Naive thymus-derived CD4-positive, alpha-beta T cell (primary cell): ENCODE measurements around the gene DNAH3. TPM values are rescaled to one million over a fixed set of nuclear protein-coding genes. Genes with fewer than 3 reads are reported as not detected.

Experiments used
- ATAC-seq: fragments of 150-1000 bp; cut with Tn5 transposase; 2 replicates; pipeline ENCODE4 v1.10.0; 2021; ENCODE audit warnings: mild to moderate bottlenecking, moderate library complexity
- CTCF ChIA-PET: fragments of 350-600 bp; sonication (Branson Sonifier 250); formaldehyde crosslinking; loops from one replicate; lab custom pipeline; 2021; ENCODE audit warnings: antibody characterized with exemption; lab: Charles Lee
- POLR2A ChIA-PET: fragments of 350-600 bp; sonication (Branson Sonifier 250); formaldehyde crosslinking; loops from one replicate; lab custom pipeline; 2021; ENCODE audit warnings: antibody characterized with exemption, inconsistent platforms; lab: Charles Lee
- DNase-seq, 9 donors: peaks; one replicate each; pipeline versions ENCODE4 v3.0.0 to v3.0.0-alpha.2; 2020 to 2022; ENCODE audit warnings: mixed read lengths in 1 of 9
- H3K27ac ChIP-seq: one replicate; pipeline ENCODE4 v1.7.0; 2013; ENCODE audit warnings: mild to moderate bottlenecking, low read depth, low read length, moderate library complexity
- H3K27me3 ChIP-seq, 2 donors: one replicate each; pipeline ENCODE4 v1.7.0; 2013; ENCODE audit warnings: low read length in 2 of 2, mild to moderate bottlenecking in 2 of 2, moderate library complexity in 2 of 2; ENCODE audit not compliant: control insufficient read depth in 2 of 2, insufficient read depth in 2 of 2
- H3K36me3 ChIP-seq, 3 experiments: 1 replicate in 2 of 3; 2 replicates in 1 of 3; pipeline ENCODE4 v1.7.0; 2013; ENCODE audit warnings: low read length in 3 of 3, mild to moderate bottlenecking in 3 of 3, moderate library complexity in 1 of 3; ENCODE audit not compliant: insufficient read depth in 3 of 3, control insufficient read depth in 2 of 3
- H3K4me1 ChIP-seq, 2 donors: one replicate each; pipeline ENCODE4 v1.7.0; 2013; ENCODE audit warnings: low read length in 2 of 2, mild to moderate bottlenecking in 2 of 2, moderate library complexity in 1 of 2; ENCODE audit not compliant: control insufficient read depth in 2 of 2, insufficient read depth in 2 of 2
- H3K4me3 ChIP-seq: 2 replicates; pipeline ENCODE4 v1.7.0; 2013; ENCODE audit warnings: mild to moderate bottlenecking, low read length
- H3K9me3 ChIP-seq, 3 experiments: 1 replicate in 2 of 3; 2 replicates in 1 of 3; pipeline ENCODE4 v1.7.0; 2013; ENCODE audit warnings: low read length in 3 of 3; ENCODE audit not compliant: control insufficient read depth in 2 of 3
- H3K27ac Mint-ChIP-seq, 9 donors: one replicate each; pipeline ENCODE4 v1.8.0; 2020 to 2022; ENCODE audit warnings: mixed read lengths in 9 of 9, mild to moderate bottlenecking in 8 of 9, moderate library complexity in 5 of 9, inconsistent platforms in 2 of 9
- H3K27me3 Mint-ChIP-seq, 5 donors: one replicate each; pipeline ENCODE4 v1.8.0; 2021 to 2022; ENCODE audit warnings: mixed read lengths in 5 of 5, mild to moderate bottlenecking in 1 of 5
- H3K36me3 Mint-ChIP-seq, 5 donors: one replicate each; pipeline ENCODE4 v1.8.0; 2020 to 2022; ENCODE audit warnings: mixed read lengths in 5 of 5, mild to moderate bottlenecking in 3 of 5, inconsistent platforms in 1 of 5
- H3K4me1 Mint-ChIP-seq, 7 donors: one replicate each; pipeline ENCODE4 v1.8.0; 2020 to 2022; ENCODE audit warnings: mixed read lengths in 7 of 7, mild to moderate bottlenecking in 3 of 7, inconsistent platforms in 1 of 7
- H3K4me3 Mint-ChIP-seq, 10 donors: one replicate each; pipeline ENCODE4 v1.8.0; 2020 to 2022; ENCODE audit warnings: mild to moderate bottlenecking in 10 of 10, mixed read lengths in 10 of 10, moderate library complexity in 6 of 10, inconsistent platforms in 2 of 10
- H3K9me3 Mint-ChIP-seq, 11 donors: one replicate each; pipeline ENCODE4 v1.8.0; 2020 to 2022; ENCODE audit warnings: mixed read lengths in 11 of 11, mild to moderate bottlenecking in 4 of 11, inconsistent platforms in 1 of 11, moderate library complexity in 1 of 11
- intact Hi-C, 2 donors: fragments of 100-400 bp; cut with micrococcal nuclease; formaldehyde crosslinking; loops; one replicate each; pipeline ENCODE4 v1.15.1; 2023
- polyA plus RNA-seq, 2 donors: library from polyadenylated mRNA; unstranded; fragments of 300-500 nt; fragmentation: Illumina TruSeq; gene quantifications; one replicate each; pipeline ENCODE4 v1.2.3, GENCODE V29; 2021
- total RNA-seq, 6 experiments: library from RNA in 5 of 6; stranded (reverse) in 5 of 6; gene quantifications; 1 replicate in 5 of 6; 2 replicates in 1 of 6; pipeline ENCODE4 v1.2.3 and lab custom pipeline; 2021 to 2026

Gene DNAH3
- total and polyA plus RNA-seq, 7 experiments from 2014 or later: not detected

DNA sequence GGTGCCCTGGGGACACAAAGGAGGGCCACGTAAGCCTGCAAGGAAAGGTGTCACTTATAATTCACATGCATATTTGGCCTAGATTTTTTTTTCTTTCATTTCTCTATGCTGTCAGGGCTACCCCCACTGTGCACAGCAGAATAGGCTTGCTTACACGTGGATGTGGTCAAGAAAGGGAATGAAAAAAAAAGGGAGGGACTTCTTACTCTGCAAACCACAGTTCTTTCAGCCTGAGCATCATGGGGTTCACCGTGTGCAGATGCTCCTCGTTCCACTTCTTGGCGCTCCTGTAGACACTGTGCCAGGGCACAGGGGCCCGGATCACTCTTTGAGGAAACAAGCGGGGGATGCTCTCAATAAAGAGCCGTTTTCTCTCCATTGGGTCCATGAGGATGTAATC lies 16.6 kb downstream of the DNAH3 start:
- ATAC-seq (no peak), DNase-seq (no peak)
- no peaks in the 10 kb centered on the region for H3K27me3 ChIP-seq
- H3K4me3 ChIP-seq: no peak overlapping the region
- intact Hi-C loops: no loop called here
- no peak overlapping the region for H3K27ac ChIP-seq
- peaks cover 0 to 2% (median 0%) of the 10 kb centered on the region in 7 donors for H3K4me1 Mint-ChIP-seq
- H3K27me3 Mint-ChIP-seq: no peaks in the 10 kb centered on the region
- no peaks in the 10 kb centered on the region for H3K4me1 ChIP-seq
- peaks cover 0 to 2% (median 0%) of the 10 kb centered on the region in 11 donors for H3K9me3 Mint-ChIP-seq
- H3K9me3 ChIP-seq: no peaks in the 10 kb centered on the region
- H3K27ac Mint-ChIP-seq: no peak overlapping the region
- peaks cover 0 to 4% (median 0%) of the 10 kb centered on the region in 5 donors for H3K36me3 Mint-ChIP-seq
- ChIA-PET CTCF (no interaction called here), POLR2A (no interaction called here)
- no peaks in the 10 kb centered on the region for H3K36me3 ChIP-seq
- no peak overlapping the region for H3K4me3 Mint-ChIP-seq

DNA sequence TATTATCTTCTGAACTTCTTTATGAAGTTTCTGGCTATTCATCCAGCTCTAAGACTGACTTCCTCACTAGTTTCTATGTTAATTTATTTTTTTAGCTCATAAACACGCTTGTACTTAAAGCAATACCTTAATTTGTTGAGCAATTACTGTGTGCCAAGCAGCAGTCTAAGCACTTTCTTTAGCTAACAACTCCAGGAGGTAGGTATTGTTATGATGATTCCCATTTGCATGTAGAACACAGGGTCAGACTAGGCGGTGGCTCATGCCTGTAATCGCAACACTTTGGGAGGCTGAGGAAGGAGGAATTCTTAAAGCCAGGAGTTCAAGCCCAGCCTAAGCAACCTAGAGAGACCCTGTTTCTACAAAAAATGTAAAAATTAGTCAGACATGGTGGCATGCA lies 19.8 kb downstream of the DNAH3 start:
- ChIA-PET POLR2A (interaction anchor here (0.7 kb wide), 1 partner anchor 42 kb away, joined by 3 read pairs; no protein-coding TSS in a partner anchor), CTCF (no interaction called here)
- no peaks in the 10 kb centered on the region for H3K9me3 ChIP-seq
- no peak overlapping the region for H3K4me3 ChIP-seq
- Mint-ChIP-seq H3K9me3 (peaks cover 0 to 2% (median 0%) of the 10 kb centered on the region in 11 donors), H3K36me3 (peaks cover 0 to 13% (median 0%) of the 10 kb centered on the region in 5 donors), H3K27me3 (no peaks in the 10 kb centered on the region), H3K27ac (no peak overlapping the region), H3K4me3 (no peak overlapping the region), H3K4me1 (peaks cover 0 to 2% (median 0%) of the 10 kb centered on the region in 7 donors)
- no peak for DNase-seq
- no peaks in the 10 kb centered on the region for H3K4me1 ChIP-seq
- intact Hi-C loops: no loop called here
- H3K36me3 ChIP-seq: no peaks in the 10 kb centered on the region
- ATAC-seq: no peak
- H3K27ac ChIP-seq: no peak overlapping the region
- H3K27me3 ChIP-seq: no peaks in the 10 kb centered on the region

DNA sequence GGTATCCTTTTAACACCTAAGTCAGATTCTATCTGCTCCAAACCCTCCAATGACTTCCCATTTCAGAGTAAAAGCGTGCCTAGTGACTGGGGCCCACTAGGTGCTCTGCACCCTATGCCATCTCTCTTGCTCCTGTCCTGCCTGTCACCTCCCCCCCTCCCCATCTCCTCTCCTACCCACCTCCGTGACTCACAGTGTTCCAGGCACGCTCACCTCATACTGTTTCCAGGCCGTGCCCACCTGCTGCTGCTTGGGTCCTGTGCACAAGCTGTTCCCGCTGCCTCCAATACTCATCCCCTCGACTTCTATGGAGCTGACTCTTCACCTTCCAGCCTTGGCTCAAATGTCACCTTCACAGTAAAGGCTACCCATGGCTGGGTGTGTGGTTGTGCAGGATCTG lies 21.7 kb downstream of the DNAH3 start:
- Mint-ChIP-seq H3K27me3 (no peaks in the 10 kb centered on the region), H3K27ac (no peak overlapping the region), H3K4me1 (no peaks in the 10 kb centered on the region), H3K9me3 (peaks cover 0 to 2% (median 0%) of the 10 kb centered on the region in 11 donors), H3K4me3 (no peak overlapping the region), H3K36me3 (peaks cover 0 to 27% (median 6%) of the 10 kb centered on the region in 5 donors)
- ATAC-seq (no peak), DNase-seq (no peak)
- H3K27me3 ChIP-seq: no peaks in the 10 kb centered on the region
- H3K4me3 ChIP-seq: no peak overlapping the region
- POLR2A ChIA-PET: no interaction called here
- no peaks in the 10 kb centered on the region for H3K4me1 ChIP-seq
- CTCF ChIA-PET: no interaction called here
- intact Hi-C loops: no loop called here
- peaks cover 0 to 5% (median 0%) of the 10 kb centered on the region in 3 experiments for H3K36me3 ChIP-seq
- H3K9me3 ChIP-seq: no peaks in the 10 kb centered on the region
- no peak overlapping the region for H3K27ac ChIP-seq

DNA sequence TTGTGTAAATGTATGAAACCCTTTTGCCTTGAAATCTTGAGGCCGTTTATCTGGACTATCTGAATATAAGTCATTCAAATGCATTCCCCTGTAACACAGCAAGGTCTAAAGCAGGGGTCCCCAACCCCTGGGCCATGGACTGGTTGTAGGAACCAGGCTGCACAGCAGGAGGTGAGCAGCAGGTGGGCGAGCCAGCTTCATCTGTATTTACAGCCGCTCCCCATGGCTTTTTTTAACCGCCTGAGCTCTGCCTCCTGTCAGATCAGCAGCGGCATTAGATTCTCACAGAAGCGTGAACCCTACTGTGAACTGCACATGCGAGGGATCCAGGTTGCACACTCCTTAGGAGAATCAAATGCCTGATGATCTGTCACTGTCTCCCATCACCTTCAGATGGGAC lies 24.1 kb downstream of the DNAH3 start:
- Histone ChIP-seq H3K4me1 (no peaks in the 10 kb centered on the region), H3K9me3 (no peaks in the 10 kb centered on the region), H3K27me3 (no peaks in the 10 kb centered on the region), H3K4me3 (no peak overlapping the region), H3K36me3 (peaks cover 0 to 5% (median 0%) of the 10 kb centered on the region in 3 experiments), H3K27ac (no peak overlapping the region)
- ATAC-seq (no peak), DNase-seq (no peak)
- Mint-ChIP-seq H3K27me3 (no peaks in the 10 kb centered on the region), H3K9me3 (peaks cover 0 to 2% (median 0%) of the 10 kb centered on the region in 11 donors), H3K4me1 (peaks cover 0 to 2% (median 0%) of the 10 kb centered on the region in 7 donors), H3K4me3 (no peak overlapping the region), H3K36me3 (peaks cover 0 to 41% (median 13%) of the 10 kb centered on the region in 5 donors), H3K27ac (no peak overlapping the region)
- ChIA-PET POLR2A (no interaction called here), CTCF (no interaction called here)
- intact Hi-C loops: no loop called here

DNA sequence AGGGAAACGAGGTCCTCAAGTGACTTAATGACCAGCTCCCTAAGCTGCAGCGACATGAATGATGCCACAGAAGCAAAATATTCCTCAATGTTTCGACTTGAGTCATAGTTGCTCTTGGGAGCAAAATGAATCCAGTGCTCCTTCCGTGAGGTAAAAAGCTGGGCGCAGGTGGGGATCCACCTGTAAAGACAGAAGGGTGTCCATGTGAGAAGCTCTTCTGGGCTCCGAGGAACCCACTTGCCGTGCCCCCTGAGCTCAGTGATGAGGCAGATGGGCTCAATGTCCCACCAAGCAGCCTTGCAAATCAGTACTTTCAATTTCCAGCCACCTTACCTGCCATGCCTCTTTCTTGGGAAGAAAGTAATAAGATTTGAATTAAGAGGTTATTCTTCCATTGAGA lies 25.5 kb downstream of the DNAH3 start:
- H3K4me3 Mint-ChIP-seq: no peak overlapping the region
- DNase-seq (no peak), ATAC-seq (no peak)
- Histone ChIP-seq H3K27ac (no peak overlapping the region), H3K4me3 (no peak overlapping the region), H3K9me3 (no peaks in the 10 kb centered on the region), H3K4me1 (no peaks in the 10 kb centered on the region), H3K27me3 (no peaks in the 10 kb centered on the region), H3K36me3 (peaks cover 0 to 5% (median 0%) of the 10 kb centered on the region in 3 experiments)
- H3K27ac Mint-ChIP-seq: no peak overlapping the region
- H3K9me3 Mint-ChIP-seq: peaks cover 0 to 2% (median 0%) of the 10 kb centered on the region in 11 donors
- CTCF ChIA-PET: no interaction called here
- H3K4me1 Mint-ChIP-seq: peaks cover 0 to 2% (median 0%) of the 10 kb centered on the region in 7 donors
- POLR2A ChIA-PET: no interaction called here
- intact Hi-C loops: no loop called here
- peaks cover 0 to 53% (median 20%) of the 10 kb centered on the region in 5 donors for H3K36me3 Mint-ChIP-seq
- no peaks in the 10 kb centered on the region for H3K27me3 Mint-ChIP-seq

DNA sequence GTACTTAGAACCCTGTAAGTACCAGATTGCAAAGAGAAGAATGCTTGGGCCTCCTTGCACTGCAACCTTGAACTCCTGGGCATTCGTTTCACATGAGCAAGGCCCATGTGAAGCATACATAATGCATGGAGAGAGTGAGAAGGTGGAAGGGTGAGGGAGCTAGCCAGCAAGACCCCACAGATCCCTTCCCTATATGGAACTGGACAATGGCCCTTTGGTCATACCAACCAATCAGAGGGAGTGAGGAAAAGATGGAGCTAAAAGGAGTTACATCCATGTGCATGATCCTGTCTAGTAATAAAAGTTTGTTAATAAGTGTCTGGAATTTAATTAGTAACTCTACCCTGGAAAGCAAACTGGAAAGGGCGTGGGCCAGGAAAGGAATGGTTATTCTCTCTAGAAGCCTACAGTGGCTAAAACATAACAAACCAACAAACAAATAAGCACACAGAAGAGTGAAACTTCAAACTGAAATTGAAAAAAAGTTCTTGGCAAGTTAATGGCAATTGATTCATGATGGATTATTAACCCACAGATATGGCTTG lies 29.6 kb downstream of the DNAH3 start:
- Histone ChIP-seq H3K4me3 (no peak overlapping the region), H3K4me1 (no peaks in the 10 kb centered on the region), H3K27ac (no peak overlapping the region), H3K9me3 (no peaks in the 10 kb centered on the region), H3K36me3 (peaks cover 0 to 5% (median 0%) of the 10 kb centered on the region in 3 experiments), H3K27me3 (no peaks in the 10 kb centered on the region)
- H3K27me3 Mint-ChIP-seq: no peaks in the 10 kb centered on the region
- CTCF ChIA-PET: no interaction called here
- ATAC-seq (no peak), DNase-seq (no peak)
- no peak overlapping the region for H3K27ac Mint-ChIP-seq
- H3K9me3 Mint-ChIP-seq: peaks cover 0 to 11% (median 6%) of the 10 kb centered on the region in 11 donors
- intact Hi-C loops: no loop called here
- peaks cover 5 to 25% (median 19%) of the 10 kb centered on the region in 7 donors for H3K4me1 Mint-ChIP-seq
- no peak overlapping the region for H3K4me3 Mint-ChIP-seq
- peaks cover 2 to 60% (median 36%) of the 10 kb centered on the region in 5 donors for H3K36me3 Mint-ChIP-seq
- POLR2A ChIA-PET: no interaction called here

DNA sequence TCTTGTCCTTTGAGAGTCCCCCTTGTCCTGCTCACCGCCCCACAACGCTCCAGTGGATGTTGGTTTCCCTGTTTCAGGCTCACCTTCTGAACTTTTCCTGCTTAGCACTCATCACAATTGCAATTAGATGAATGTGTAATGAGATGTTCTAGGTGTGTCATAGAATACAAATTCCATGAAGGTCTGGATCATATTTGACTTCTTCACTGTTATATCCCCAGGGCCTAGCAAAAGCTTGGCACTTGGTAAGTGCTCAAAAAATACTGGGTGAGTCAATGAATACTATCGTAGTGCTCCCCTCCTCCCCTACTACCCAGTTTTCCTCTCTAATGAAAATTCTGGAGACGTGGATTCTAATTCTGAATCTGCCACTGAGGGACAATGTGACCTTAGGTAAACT lies 33.1 kb downstream of the DNAH3 start:
- H3K9me3 Mint-ChIP-seq: peaks cover 0 to 11% (median 6%) of the 10 kb centered on the region in 11 donors
- Histone ChIP-seq H3K27ac (no peak overlapping the region), H3K36me3 (no peaks in the 10 kb centered on the region), H3K9me3 (no peaks in the 10 kb centered on the region), H3K27me3 (no peaks in the 10 kb centered on the region), H3K4me3 (no peak overlapping the region), H3K4me1 (no peaks in the 10 kb centered on the region)
- H3K27ac Mint-ChIP-seq: peak overlapping the region in 5 of 9 donors; percentile 20 to 87 (median 39)
- DNase-seq (no peak), ATAC-seq (no peak)
- intact Hi-C loops: no loop called here
- ChIA-PET CTCF (no interaction called here), POLR2A (no interaction called here)
- H3K4me1 Mint-ChIP-seq: peaks cover 6 to 28% (median 20%) of the 10 kb centered on the region in 7 donors
- no peaks in the 10 kb centered on the region for H3K27me3 Mint-ChIP-seq
- peak overlapping the region in 8 of 10 donors; percentile 9 to 89 (median 49) for H3K4me3 Mint-ChIP-seq
- peaks cover 3 to 34% (median 28%) of the 10 kb centered on the region in 5 donors for H3K36me3 Mint-ChIP-seq
